H9 (cell line): ENCODE results near the gene CCNI2. TPM values are rescaled to one million over a fixed set of nuclear protein-coding genes. Genes with fewer than 3 reads are reported as not detected.

Experiments used
- DNase-seq: peaks from one replicate; pipeline ENCODE4 v3.0.0-alpha.2; 2017
- H2AFZ ChIP-seq: one replicate; pipeline ENCODE4 v1.6.1; 2013; ENCODE audit warnings: mild to moderate bottlenecking, low read length, control low read depth, moderate library complexity
- H2AK5ac ChIP-seq: 2 replicates; pipeline ENCODE4 v1.6.1; 2013; ENCODE audit warnings: low read length, control low read depth, mixed read lengths; ENCODE audit not compliant: insufficient read length
- H2BK120ac ChIP-seq: one replicate; pipeline ENCODE4 v1.6.1; 2013; ENCODE audit warnings: low read depth, mild to moderate bottlenecking, low read length, control low read depth, inconsistent platforms; ENCODE audit not compliant: poor library complexity, severe bottlenecking
- H2BK12ac ChIP-seq: 2 replicates; pipeline ENCODE4 v1.6.1; 2013; ENCODE audit warnings: low read length, control low read depth, mixed read lengths, low read depth; ENCODE audit not compliant: insufficient read length
- H2BK15ac ChIP-seq: 2 replicates; pipeline ENCODE4 v1.6.1; 2013; ENCODE audit warnings: low read depth, low read length, control low read depth
- H2BK20ac ChIP-seq: one replicate; pipeline ENCODE4 v1.6.1; 2013; ENCODE audit warnings: low read depth, mild to moderate bottlenecking, low read length, control low read depth, inconsistent platforms; ENCODE audit not compliant: poor library complexity, severe bottlenecking
- H2BK5ac ChIP-seq: 2 replicates; pipeline ENCODE4 v1.6.1; 2013; ENCODE audit warnings: low read length, control low read depth, mixed read lengths; ENCODE audit not compliant: insufficient read length
- H3K14ac ChIP-seq: 2 replicates; pipeline ENCODE4 v1.6.1; 2013; ENCODE audit warnings: low read length, control low read depth; ENCODE audit not compliant: insufficient read depth
- H3K18ac ChIP-seq: 2 replicates; pipeline ENCODE4 v1.6.1; 2013; ENCODE audit warnings: low read depth, mild to moderate bottlenecking, mixed read lengths, low read length, control low read depth; ENCODE audit not compliant: insufficient read length
- H3K23ac ChIP-seq: 2 replicates; pipeline ENCODE4 v1.6.1; 2013; ENCODE audit warnings: low read length, control low read depth, mixed read lengths, low read depth; ENCODE audit not compliant: insufficient read length
- H3K23me2 ChIP-seq: 2 replicates; pipeline ENCODE4 v1.6.1; 2013; ENCODE audit warnings: low read depth, mild to moderate bottlenecking, mixed read lengths, low read length, control low read depth; ENCODE audit not compliant: insufficient read length, poor library complexity, severe bottlenecking
- H3K27ac ChIP-seq: 2 replicates; pipeline ENCODE4 v1.5.1; 2013; ENCODE audit warnings: low read length, control low read depth, mixed read lengths, low read depth; ENCODE audit not compliant: insufficient read length
- H3K27me3 ChIP-seq: 2 replicates; pipeline ENCODE4 v1.6.1; 2013; ENCODE audit warnings: low read length, control low read depth, inconsistent platforms; ENCODE audit not compliant: insufficient read depth
- H3K4ac ChIP-seq: 2 replicates; pipeline ENCODE4 v1.6.1; 2013; ENCODE audit warnings: low read depth, mild to moderate bottlenecking, control low read depth, inconsistent platforms, low read length, moderate library complexity
- H3K4me1 ChIP-seq: 2 replicates; pipeline ENCODE4 v1.6.1; 2013; ENCODE audit warnings: low read length, control low read depth, inconsistent platforms; ENCODE audit not compliant: insufficient read depth
- H3K4me2 ChIP-seq: 2 replicates; pipeline ENCODE4 v1.6.1; 2013; ENCODE audit warnings: low read length, control low read depth, mixed read lengths; ENCODE audit not compliant: insufficient read length, insufficient read depth
- H3K56ac ChIP-seq: 2 replicates; pipeline ENCODE4 v1.6.1; 2013; ENCODE audit warnings: low read depth, mild to moderate bottlenecking, mixed read lengths, low read length, control low read depth; ENCODE audit not compliant: insufficient read length
- H3K79me1 ChIP-seq: 2 replicates; pipeline ENCODE4 v1.6.1; 2013; ENCODE audit warnings: low read depth, mild to moderate bottlenecking, moderate library complexity, low read length, control low read depth, inconsistent platforms; ENCODE audit not compliant: insufficient read depth, poor library complexity, severe bottlenecking
- H3K79me2 ChIP-seq: 2 replicates; pipeline ENCODE4 v1.6.1; 2013; ENCODE audit warnings: low read length, control low read depth, inconsistent platforms; ENCODE audit not compliant: insufficient read depth
- H3K9ac ChIP-seq: 2 replicates; pipeline ENCODE4 v1.6.1; 2013; ENCODE audit warnings: low read length, control low read depth, mixed read lengths; ENCODE audit not compliant: insufficient read length; ENCODE audit errors: extremely low read depth
- H3K9me3 ChIP-seq: one replicate; pipeline ENCODE4 v1.6.1; 2013; ENCODE audit warnings: low read depth, low read length, inconsistent platforms; ENCODE audit not compliant: control insufficient read depth
- H3T11ph ChIP-seq: one replicate; pipeline ENCODE4 v1.6.1; 2013; ENCODE audit warnings: mild to moderate bottlenecking, low read length, control low read depth, inconsistent platforms
- H4K20me1 ChIP-seq: one replicate; pipeline ENCODE4 v1.6.1; 2013; ENCODE audit not compliant: control insufficient read depth, insufficient read length, insufficient read depth
- H4K5ac ChIP-seq: 2 replicates; pipeline ENCODE4 v1.6.1; 2013; ENCODE audit warnings: low read depth, mild to moderate bottlenecking, mixed read lengths, low read length, control low read depth; ENCODE audit not compliant: insufficient read length
- H4K8ac ChIP-seq: replicated peaks from 2 replicates; pipeline ENCODE4 v1.6.1; 2013; ENCODE audit warnings: low read length, control low read depth, mixed read lengths, low read depth; ENCODE audit not compliant: insufficient read length
- H4K91ac ChIP-seq: 2 replicates; pipeline ENCODE4 v1.6.1; 2013; ENCODE audit warnings: low read depth, mild to moderate bottlenecking, moderate library complexity, mixed read lengths, low read length, control low read depth; ENCODE audit not compliant: insufficient read length
- H3K27ac Mint-ChIP-seq, 3 experiments: 2 replicates in 2 of 3; 3 replicates in 1 of 3; pipeline ENCODE4 v1.8.0; 2020 to 2021; ENCODE audit warnings: mixed read lengths in 3 of 3, mild to moderate bottlenecking in 1 of 3, moderate library complexity in 1 of 3
- H3K27me3 Mint-ChIP-seq: 2 replicates; pipeline ENCODE4 v1.8.0; 2021; ENCODE audit warnings: low read depth, mild to moderate bottlenecking, moderate library complexity, mixed read lengths
- H3K36me3 Mint-ChIP-seq, 3 experiments: 2 replicates in 2 of 3; 3 replicates in 1 of 3; pipeline ENCODE4 v1.8.0; 2020 to 2021; ENCODE audit warnings: low read depth in 3 of 3, mixed read lengths in 3 of 3; ENCODE audit not compliant: insufficient read depth in 1 of 3
- H3K4me1 Mint-ChIP-seq, 2 experiments: 2 replicates each; pipeline ENCODE4 v1.8.0; 2020; ENCODE audit warnings: mixed read lengths in 2 of 2
- H3K4me3 Mint-ChIP-seq, 2 experiments: 2 replicates in 1 of 2; 3 replicates in 1 of 2; pipeline ENCODE4 v1.8.0; 2020 to 2021; ENCODE audit warnings: mild to moderate bottlenecking in 2 of 2, mixed read lengths in 2 of 2, moderate library complexity in 1 of 2
- H3K9me3 Mint-ChIP-seq, 2 experiments: 2 replicates in 1 of 2; 3 replicates in 1 of 2; pipeline ENCODE4 v1.8.0; 2020; ENCODE audit warnings: mild to moderate bottlenecking in 2 of 2, mixed read lengths in 2 of 2, moderate library complexity in 1 of 2
- WGBS: extraction: QIAGEN DNeasy Blood & Tissue Kit; methylation state at CpG from one replicate; pipeline ENCODE4 v1.1.7; 2013; ENCODE audit warnings: missing lambda C conversion rate, low lambda C conversion rate, mixed read lengths; ENCODE audit not compliant: insufficient read length; ENCODE audit errors: extremely low coverage; 5-methylcytosine and 5-hydroxymethylcytosine counted together
- total RNA-seq: library from RNA; stranded (reverse); gene quantifications from 2 replicates; pipeline ENCODE4 v1.2.1, GENCODE V29; 2021
- TF ChIP-seq, protein P1 (sequence below): fragments of 200-600 bp; sonication (generic); conservative IDR thresholded peaks from 3 replicates; pipeline ENCODE4 v1.8.0; 2021; ENCODE audit warnings: antibody characterized with exemption, mild to moderate bottlenecking

Gene CCNI2
- total RNA-seq, 1 experiment from 2014 or later: 0.57 TPM

DNA sequence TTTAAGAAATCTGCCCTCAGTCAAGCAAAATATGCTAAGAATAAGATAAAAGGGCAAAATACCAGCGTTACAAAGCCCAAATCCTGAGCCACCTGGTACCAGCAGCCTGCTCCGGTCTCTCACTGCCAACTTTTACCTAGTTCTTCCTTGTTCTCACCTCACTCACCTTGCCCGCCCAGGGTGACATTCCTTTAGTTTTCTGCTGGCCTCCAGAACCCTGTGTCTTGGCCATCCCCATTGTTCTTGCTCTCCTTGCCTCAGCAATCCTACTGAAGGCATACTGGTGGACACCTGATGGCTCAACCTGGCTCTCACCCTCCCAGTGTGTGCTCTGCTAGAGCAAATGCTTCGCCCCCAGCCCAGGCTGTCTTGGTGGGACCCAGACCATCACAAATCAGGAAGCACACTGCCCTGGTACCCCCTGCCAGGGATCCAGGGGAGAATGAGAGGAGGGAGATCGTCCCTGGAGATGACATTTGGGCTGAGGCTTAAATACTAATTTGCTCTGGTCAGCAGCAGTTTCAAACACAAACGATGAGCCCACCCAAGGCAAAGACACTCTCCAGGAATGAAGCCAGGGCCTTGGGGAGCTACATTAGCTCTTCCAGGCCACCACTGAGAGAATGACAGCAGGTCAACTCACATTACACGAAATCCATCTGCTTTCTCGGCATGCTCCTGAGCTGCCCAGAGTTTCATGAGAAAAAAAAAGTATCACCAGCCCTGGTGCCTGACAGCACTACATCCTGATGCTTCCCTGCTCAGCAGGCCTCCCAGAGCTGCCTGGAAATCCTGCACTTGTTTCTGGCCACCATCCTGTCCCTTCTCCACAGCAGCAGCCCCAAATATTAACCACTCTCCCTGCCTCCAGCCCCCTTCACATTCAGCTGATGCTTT, 42.0 kb downstream of the CCNI2 start:
- H3K23me2 ChIP-seq: no peaks in the 10 kb centered on the region
- H2BK15ac ChIP-seq: no peak overlapping the region
- Mint-ChIP-seq H3K27me3 (peaks cover 23% of the 10 kb centered on the region), H3K4me1 (peaks cover 11 to 15% of the 10 kb centered on the region in 2 experiments), H3K4me3 (no peak overlapping the region), H3K9me3 (no peaks in the 10 kb centered on the region), H3K27ac (no peak overlapping the region), H3K36me3 (no peaks in the 10 kb centered on the region; a peak in 1 of 7 replicates)
- no peak overlapping the region for H2BK5ac ChIP-seq
- H3K9me3 ChIP-seq: no peaks in the 10 kb centered on the region
- H3K27ac ChIP-seq: no peak overlapping the region
- H3K56ac ChIP-seq: no peak overlapping the region
- TF ChIP-seq, protein P1, sequence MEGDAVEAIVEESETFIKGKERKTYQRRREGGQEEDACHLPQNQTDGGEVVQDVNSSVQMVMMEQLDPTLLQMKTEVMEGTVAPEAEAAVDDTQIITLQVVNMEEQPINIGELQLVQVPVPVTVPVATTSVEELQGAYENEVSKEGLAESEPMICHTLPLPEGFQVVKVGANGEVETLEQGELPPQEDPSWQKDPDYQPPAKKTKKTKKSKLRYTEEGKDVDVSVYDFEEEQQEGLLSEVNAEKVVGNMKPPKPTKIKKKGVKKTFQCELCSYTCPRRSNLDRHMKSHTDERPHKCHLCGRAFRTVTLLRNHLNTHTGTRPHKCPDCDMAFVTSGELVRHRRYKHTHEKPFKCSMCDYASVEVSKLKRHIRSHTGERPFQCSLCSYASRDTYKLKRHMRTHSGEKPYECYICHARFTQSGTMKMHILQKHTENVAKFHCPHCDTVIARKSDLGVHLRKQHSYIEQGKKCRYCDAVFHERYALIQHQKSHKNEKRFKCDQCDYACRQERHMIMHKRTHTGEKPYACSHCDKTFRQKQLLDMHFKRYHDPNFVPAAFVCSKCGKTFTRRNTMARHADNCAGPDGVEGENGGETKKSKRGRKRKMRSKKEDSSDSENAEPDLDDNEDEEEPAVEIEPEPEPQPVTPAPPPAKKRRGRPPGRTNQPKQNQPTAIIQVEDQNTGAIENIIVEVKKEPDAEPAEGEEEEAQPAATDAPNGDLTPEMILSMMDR: no peak
- no peak overlapping the region for H3K23ac ChIP-seq
- H2BK120ac ChIP-seq: no peak overlapping the region
- H2AFZ ChIP-seq: no peak overlapping the region
- no peak overlapping the region for H4K8ac ChIP-seq
- no peak overlapping the region for H2BK12ac ChIP-seq
- H3K79me1 ChIP-seq: no peaks in the 10 kb centered on the region
- no peak overlapping the region for H2BK20ac ChIP-seq
- no CpG with 5 or more reads among the region's 8 CpGs for WGBS
- H3K18ac ChIP-seq: no peak overlapping the region
- no peak overlapping the region for H3K4ac ChIP-seq
- H4K5ac ChIP-seq: no peak overlapping the region
- H4K91ac ChIP-seq: no peak overlapping the region
- H3K79me2 ChIP-seq: no peaks in the 10 kb centered on the region
- H3T11ph ChIP-seq: no peak overlapping the region
- no peaks in the 10 kb centered on the region for H3K27me3 ChIP-seq
- H4K20me1 ChIP-seq: no peaks in the 10 kb centered on the region
- H3K4me1 ChIP-seq: no peaks in the 10 kb centered on the region
- no peak overlapping the region for H3K4me2 ChIP-seq
- H2AK5ac ChIP-seq: no peak overlapping the region
- no peak for DNase-seq
- no peak overlapping the region for H3K14ac ChIP-seq
- H3K9ac ChIP-seq: no peak overlapping the region
